Natural killer cell (primary cell): Measurements from ENCODE around the gene ZIM2. TPM values are rescaled to one million over a fixed set of nuclear protein-coding genes. Genes with fewer than 3 reads are reported as not detected.
A peak's percentile ranks its signal among the peaks of the same experiment; 100 is the strongest.

Experiments used
- ATAC-seq, 3 donors: fragments of 150-1000 bp in 2 of 3; fragments of 200-7000 bp in 1 of 3; cut with Tn5 transposase; 1 replicate in 1 of 3; 2 replicates in 2 of 3; pipeline ENCODE4 v1.10.0; 2021; ENCODE audit warnings: mild to moderate bottlenecking in 2 of 3, moderate library complexity in 2 of 3
- DNase-seq, 2 donors: peaks; one replicate each; pipeline versions ENCODE4 v3.0.0 to v3.0.0-alpha.2; 2013 to 2021; ENCODE audit warnings: mixed read lengths in 1 of 2
- H3K27ac ChIP-seq: one replicate; pipeline ENCODE4 v1.5.1; 2013; ENCODE audit warnings: mild to moderate bottlenecking, low read length
- H3K27me3 ChIP-seq: one replicate; pipeline ENCODE4 v1.6.1; 2013; ENCODE audit warnings: low read length; ENCODE audit not compliant: control insufficient read depth, insufficient read depth
- H3K36me3 ChIP-seq: one replicate; pipeline ENCODE4 v1.6.1; 2013; ENCODE audit warnings: low read length; ENCODE audit not compliant: control insufficient read depth, insufficient read depth
- H3K4me1 ChIP-seq: one replicate; pipeline ENCODE4 v1.6.1; 2013; ENCODE audit warnings: low read length; ENCODE audit not compliant: control insufficient read depth, insufficient read depth
- H3K4me3 ChIP-seq: one replicate; pipeline ENCODE4 v1.5.1; 2013; ENCODE audit warnings: low read length
- H3K9me3 ChIP-seq: one replicate; pipeline ENCODE4 v1.6.1; 2013; ENCODE audit warnings: low read length; ENCODE audit not compliant: control insufficient read depth, insufficient read depth
- H3K27ac Mint-ChIP-seq, 2 donors: one replicate each; pipeline ENCODE4 v1.8.0; 2022; ENCODE audit warnings: mild to moderate bottlenecking in 2 of 2, mixed read lengths in 2 of 2, moderate library complexity in 1 of 2
- H3K27me3 Mint-ChIP-seq, 2 donors: one replicate each; pipeline ENCODE4 v1.8.0; 2022; ENCODE audit warnings: low read depth in 2 of 2, mixed read lengths in 2 of 2
- H3K36me3 Mint-ChIP-seq: one replicate; pipeline ENCODE4 v1.8.0; 2022; ENCODE audit warnings: mixed read lengths
- H3K4me1 Mint-ChIP-seq, 2 donors: one replicate each; pipeline ENCODE4 v1.8.0; 2022; ENCODE audit warnings: mixed read lengths in 2 of 2
- H3K4me3 Mint-ChIP-seq: one replicate; pipeline ENCODE4 v1.8.0; 2022; ENCODE audit warnings: mild to moderate bottlenecking, moderate library complexity, mixed read lengths
- H3K9me3 Mint-ChIP-seq, 2 donors: one replicate each; pipeline ENCODE4 v1.8.0; 2022; ENCODE audit warnings: mixed read lengths in 2 of 2
- CTCF ChIP-seq: fragments of 200-600 bp; IDR thresholded peaks from one replicate; pipeline ENCODE4 v1.8.0; 2022; ENCODE audit warnings: antibody characterized with exemption
- WGBS: methylation state at CpG from one replicate; pipeline ENCODE4 v1.1.7; 2013; ENCODE audit warnings: missing lambda C conversion rate; ENCODE audit not compliant: insufficient coverage; 5-methylcytosine and 5-hydroxymethylcytosine counted together
- intact Hi-C: fragments of 100-400 bp; cut with micrococcal nuclease; formaldehyde crosslinking; loops from one replicate; pipeline ENCODE4 v1.14.2; 2022
- total RNA-seq, 4 donors: library from RNA; stranded (reverse); fragments of 120-200 nt in 1 of 4; gene quantifications; one replicate each; pipeline versions ENCODE4 v1.2.3 to v1.2.4, GENCODE V29; 2013 to 2022

Gene ZIM2
- total RNA-seq, 3 donors from 2014 or later (not counting 1 experiment from before 2014, with no cell fraction given), result not detected

GRCh38 chr19:56841193-56841543, 642 bp upstream of the ZIM2 start:
- intact Hi-C loops, result no loop called here
- H3K27me3 Mint-ChIP-seq, result peaks cover 0 to 7% of the 10 kb centered on the region in 2 donors
- Histone ChIP-seq H3K27me3 (peaks cover 2% of the 10 kb centered on the region), H3K9me3 (peaks cover 48% of the 10 kb centered on the region), H3K4me1 (peaks cover 10% of the 10 kb centered on the region), H3K36me3 (no peaks in the 10 kb centered on the region), H3K4me3 (no peak overlapping the region), H3K27ac (no peak overlapping the region)
- WGBS, result 51% methylated on average over 11 of the region's 12 CpGs
- H3K4me3 Mint-ChIP-seq, result no peak overlapping the region
- peaks cover 0 to 9% of the 10 kb centered on the region in 2 donors for H3K4me1 Mint-ChIP-seq
- DNase-seq (no peak), ATAC-seq (no peak)
- H3K9me3 Mint-ChIP-seq, result peaks cover 5 to 11% of the 10 kb centered on the region in 2 donors
- TF ChIP-seq CTCF, result no peak
- peaks cover 16% of the 10 kb centered on the region for H3K36me3 Mint-ChIP-seq
- H3K27ac Mint-ChIP-seq, result no peak overlapping the region

- peaks cover 2% of the 10 kb centered on the region for H3K27me3 ChIP-seq
- WGBS, result 46% methylated on average over 48 of the region's 48 CpGs
- H3K36me3 ChIP-seq, result no peaks in the 10 kb centered on the region
- Mint-ChIP-seq H3K36me3 (peaks cover 28% of the 10 kb centered on the region), H3K9me3 (peaks cover 14 to 15% of the 10 kb centered on the region in 2 donors), H3K4me1 (peaks cover 6 to 9% of the 10 kb centered on the region in 2 donors), H3K27me3 (peaks cover 0 to 4% of the 10 kb centered on the region in 2 donors), H3K4me3 (peak overlapping the region; percentile 21), H3K27ac (no peak overlapping the region)
- peaks cover 10% of the 10 kb centered on the region for H3K4me1 ChIP-seq
- peaks cover 55% of the 10 kb centered on the region for H3K9me3 ChIP-seq
- peak in 1 of 2 donors; percentile 4 for DNase-seq
- peak in 2 of 3 donors; percentile 29 to 49 for ATAC-seq
- no peak for TF ChIP-seq CTCF
- H3K4me3 ChIP-seq, result no peak overlapping the region
- intact Hi-C loops, result no loop called here
- no peak overlapping the region for H3K27ac ChIP-seq
Observed at GRCh38 chr19:56839652-56840450, 675 bp downstream of the ZIM2 start.

- no peaks in the 10 kb centered on the region for H3K36me3 ChIP-seq
- no peak overlapping the region for H3K4me3 ChIP-seq
- ATAC-seq, result peak in 2 of 3 donors; percentile 37 to 38
- Mint-ChIP-seq H3K4me1 (peaks cover 6 to 9% of the 10 kb centered on the region in 2 donors), H3K4me3 (no peak overlapping the region), H3K9me3 (peaks cover 14 to 15% of the 10 kb centered on the region in 2 donors), H3K27me3 (peaks cover 0 to 4% of the 10 kb centered on the region in 2 donors), H3K27ac (no peak overlapping the region), H3K36me3 (peaks cover 28% of the 10 kb centered on the region)
- H3K4me1 ChIP-seq, result peaks cover 10% of the 10 kb centered on the region
- peaks cover 57% of the 10 kb centered on the region for H3K9me3 ChIP-seq
- intact Hi-C loops, result no loop called here
- peaks cover 2% of the 10 kb centered on the region for H3K27me3 ChIP-seq
- WGBS, result 43% methylated on average over 34 of the region's 34 CpGs
- no peak overlapping the region for H3K27ac ChIP-seq
- no peak for TF ChIP-seq CTCF
- peak in 1 of 2 donors; percentile 16 for DNase-seq
Observed at GRCh38 chr19:56838909-56839651, 1.4 kb downstream of the ZIM2 start.
